ENCODE results near the gene WIZ.

DNA sequence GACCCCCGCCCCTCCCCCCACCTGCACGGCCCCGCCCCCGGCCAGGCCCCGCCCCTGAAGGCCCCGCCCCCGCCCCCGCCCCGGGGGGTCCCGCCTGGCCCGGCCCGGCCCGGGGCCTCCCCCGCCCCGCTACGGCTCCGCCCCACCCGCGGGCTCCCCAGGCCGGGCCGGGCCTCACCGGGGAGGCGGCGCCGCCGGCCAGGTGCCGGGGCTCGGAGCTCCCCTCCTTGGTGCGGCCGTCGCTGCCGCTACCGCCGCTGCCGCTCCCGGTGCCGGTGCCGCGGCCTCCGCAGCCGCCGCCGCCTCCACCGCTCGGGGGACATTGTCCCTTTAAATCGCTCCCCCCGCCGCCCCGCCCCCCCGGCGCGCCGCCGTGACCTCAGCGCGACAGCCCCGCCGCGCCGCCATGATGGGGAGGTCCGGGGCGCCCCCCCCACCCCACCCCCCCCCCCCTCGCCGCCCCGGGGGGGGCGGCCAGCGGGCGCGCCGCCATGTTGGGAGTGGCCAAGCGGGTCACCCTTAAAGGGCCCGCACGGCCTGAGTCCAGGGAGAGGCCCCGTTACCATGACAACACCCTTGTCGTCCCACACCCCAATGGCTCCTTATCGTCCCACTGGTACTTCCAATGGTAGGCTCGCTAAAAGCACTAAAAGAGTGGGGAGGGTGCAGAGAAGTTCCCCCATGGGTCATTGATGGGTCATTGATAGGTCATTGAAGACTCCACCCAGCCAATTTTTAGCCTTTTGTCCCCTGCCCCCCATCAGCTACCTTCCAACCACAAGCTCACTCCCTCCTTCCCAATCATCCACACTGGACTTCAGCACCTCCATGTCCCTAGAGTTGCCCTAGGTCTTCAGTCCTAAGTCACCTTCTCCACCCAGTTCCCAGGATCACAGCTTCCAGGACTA is at the start of gene WIZ:
- TF ChIP-seq EP300 (IDR thresholded peaks at IDR 0.05), result no peak
- no peak for TF ChIP-seq POLR2A (IDR thresholded peaks at IDR 0.05)
- no peak for TF ChIP-seq CTCF (IDR thresholded peaks at IDR 0.05)

Measured in suprapubic skin (tissue), 3 donors.